GM23338 (cell line): ENCODE measurements around the gene PRLHR. TPM values are rescaled to one million over a fixed set of nuclear protein-coding genes. Genes with fewer than 3 reads are reported as not detected.
A peak's percentile ranks its signal among the peaks of the same experiment; 100 is the strongest.

Experiments
- ATAC-seq: fragments of 200-7000 bp; cut with Tn5 transposase; 3 replicates; pipeline ENCODE4 v1.9.1; 2020
- DNase-seq: peaks from one replicate; pipeline ENCODE4 v3.0.0-alpha.2; 2015; ENCODE audit warnings: low spot score
- H2AFZ ChIP-seq: fragments of 200-600 bp; sonication (generic); 2 replicates; pipeline ENCODE4 v1.8.0; 2016; ENCODE audit warnings: antibody characterized with exemption, mild to moderate bottlenecking, moderate library complexity
- H3F3A ChIP-seq: fragments of 200-600 bp; sonication (generic); replicated peaks from 2 replicates; pipeline ENCODE4 v1.8.0; 2017; ENCODE audit warnings: antibody characterized with exemption, mixed run types, low read depth
- H3K27ac ChIP-seq: fragments of 200-600 bp; sonication (generic); 2 replicates; pipeline ENCODE4 v1.6.1; 2016; ENCODE audit warnings: low read depth
- H3K27me3 ChIP-seq: fragments of 200-600 bp; sonication (generic); 2 replicates; pipeline ENCODE4 v1.8.0; 2016; ENCODE audit warnings: mild to moderate bottlenecking, mixed run types, moderate library complexity; ENCODE audit not compliant: insufficient read depth
- H3K36me3 ChIP-seq: fragments of 200-600 bp; sonication (generic); 2 replicates; pipeline ENCODE4 v1.8.0; 2016; ENCODE audit warnings: mild to moderate bottlenecking; ENCODE audit not compliant: insufficient read depth
- H3K4me1 ChIP-seq: fragments of 200-600 bp; sonication (generic); 2 replicates; pipeline ENCODE4 v1.8.0; 2016; ENCODE audit warnings: mild to moderate bottlenecking, moderate library complexity; ENCODE audit not compliant: insufficient read depth
- H3K4me2 ChIP-seq: fragments of 200-600 bp; sonication (generic); 2 replicates; pipeline ENCODE4 v1.7.1; 2017; ENCODE audit warnings: mixed run types
- H3K4me3 ChIP-seq: fragments of 200-600 bp; sonication (generic); 2 replicates; pipeline ENCODE4 v1.6.1; 2016; ENCODE audit warnings: mixed run types
- H3K79me2 ChIP-seq: fragments of 200-600 bp; sonication (generic); replicated peaks from 2 replicates; pipeline ENCODE4 v1.8.0; 2017; ENCODE audit warnings: mild to moderate bottlenecking; ENCODE audit not compliant: insufficient read depth
- H3K9me2 ChIP-seq: fragments of 200-600 bp; sonication (generic); 2 replicates; pipeline ENCODE4 v1.8.0; 2017; ENCODE audit not compliant: insufficient read depth
- H4K20me1 ChIP-seq: fragments of 200-600 bp; sonication (generic); replicated peaks from 2 replicates; pipeline ENCODE4 v1.8.0; 2017; ENCODE audit warnings: mild to moderate bottlenecking; ENCODE audit not compliant: insufficient read depth
- H3K27ac Mint-ChIP-seq: 2 replicates; pipeline ENCODE4 v1.8.0; 2020; ENCODE audit warnings: inconsistent platforms, mild to moderate bottlenecking, moderate library complexity, mixed read lengths
- H3K27me3 Mint-ChIP-seq: 3 replicates; pipeline ENCODE4 v1.8.0; 2022; ENCODE audit warnings: low read depth, mild to moderate bottlenecking, moderate library complexity, mixed read lengths, inconsistent platforms; ENCODE audit not compliant: insufficient read depth, poor library complexity
- H3K36me3 Mint-ChIP-seq: 3 replicates; pipeline ENCODE4 v1.8.0; 2021; ENCODE audit warnings: low read depth, mild to moderate bottlenecking, inconsistent platforms, moderate library complexity, mixed read lengths
- H3K4me1 Mint-ChIP-seq: 3 replicates; pipeline ENCODE4 v1.8.0; 2020; ENCODE audit warnings: mild to moderate bottlenecking, inconsistent platforms, mixed read lengths
- H3K4me3 Mint-ChIP-seq: 3 replicates; pipeline ENCODE4 v1.8.0; 2021; ENCODE audit warnings: moderate library complexity, mild to moderate bottlenecking, inconsistent platforms, mixed read lengths
- H3K9me3 Mint-ChIP-seq: 3 replicates; pipeline ENCODE4 v1.8.0; 2020; ENCODE audit warnings: moderate library complexity, mild to moderate bottlenecking, inconsistent platforms, mixed read lengths
- CREB1 ChIP-seq: fragments of 250-450 bp; sonication (Bioruptor Pico); IDR thresholded peaks from 2 replicates; pipeline ENCODE4 v1.5.0; 2020; ENCODE audit warnings: low read depth, mild to moderate bottlenecking, moderate library complexity
- CTCF ChIP-seq, 2 experiments: fragments of 200-600 bp in 1 of 2; sonication (generic) in 1 of 2; conservative IDR thresholded peaks; 2 replicates each; pipeline versions ENCODE4 v1.5.1 to v1.6.1; 2016 to 2017; ENCODE audit warnings: antibody characterized with exemption in 2 of 2, low read depth in 2 of 2, mild to moderate bottlenecking in 2 of 2, moderate library complexity in 1 of 2
- EZH2 ChIP-seq: fragments of 200-600 bp; sonication (generic); IDR thresholded peaks from one replicate; pipeline ENCODE4 v1.8.0; 2017; ENCODE audit warnings: antibody characterized with exemption, mild to moderate bottlenecking, low read depth; ENCODE audit not compliant: unreplicated experiment
- EZH2phosphoT487 ChIP-seq: fragments of 200-600 bp; sonication (generic); IDR thresholded peaks from one replicate; pipeline ENCODE4 v1.8.1; 2018; ENCODE audit warnings: antibody characterized with exemption; ENCODE audit not compliant: unreplicated experiment
- NANOG ChIP-seq: IDR thresholded peaks from 2 replicates; pipeline ENCODE4 v1.6.1; 2016; ENCODE audit warnings: antibody characterized with exemption, borderline replicate concordance
- POLR2AphosphoS5 ChIP-seq: IDR thresholded peaks from 2 replicates; pipeline ENCODE4 v1.6.1; 2016; ENCODE audit warnings: antibody characterized with exemption, low read depth
- REST ChIP-seq: IDR thresholded peaks from one replicate; pipeline ENCODE4 v1.6.1; 2018; ENCODE audit warnings: antibody characterized with exemption; ENCODE audit not compliant: unreplicated experiment
- ZNF114 ChIP-seq: fragments of 250-450 bp; sonication (Bioruptor Pico); IDR thresholded peaks from 2 replicates; pipeline ENCODE4 v1.5.0; 2020; ENCODE audit warnings: mild to moderate bottlenecking, moderate library complexity
- ZNF462 ChIP-seq: fragments of 250-450 bp; sonication (Bioruptor Pico); IDR thresholded peaks from 2 replicates; pipeline ENCODE4 v1.5.0; 2020; ENCODE audit warnings: mild to moderate bottlenecking, moderate library complexity
- polyA plus RNA-seq: library from polyadenylated mRNA; unstranded; fragments of >200 nt; fragmentation: Nextera tagmentation; extraction: Ambion mirVana; gene quantifications from 2 replicates; pipeline ENCODE4 v1.2.1, GENCODE V29; 2016
- total RNA-seq: library from RNA; depleted of rRNA; stranded (reverse); fragments of >200 nt; shearing (Covaris generic); gene quantifications from 2 replicates; pipeline ENCODE4 v1.2.3, GENCODE V29; 2014

PRLHR gene
- total and polyA plus RNA-seq, 2 experiments from 2014 or later = 0.24 TPM; not detected in 1

GRCh38 chr10:118628397-118628796 lies 32.9 kb upstream of the PRLHR start (continued):
- TF ChIP-seq REST = no peak
- no peak for TF ChIP-seq POLR2AphosphoS5
- no peak for TF ChIP-seq CTCF (conservative IDR thresholded peaks at IDR 0.05; ENCODE audit: low read depth in 2 of 2)
- TF ChIP-seq ZNF114 (CRISPR knock-in tag) = no peak

GRCh38 chr10:118626953-118627352 lies 31.5 kb upstream of the PRLHR start:
- Mint-ChIP-seq H3K9me3 (no peaks in the 10 kb centered on the region), H3K27me3 (no peaks in the 10 kb centered on the region), H3K27ac (no peak overlapping the region), H3K4me3 (no peak overlapping the region), H3K36me3 (no peaks in the 10 kb centered on the region), H3K4me1 (peaks cover 14% of the 10 kb centered on the region)
- H3K4me1 ChIP-seq = peaks cover 10% of the 10 kb centered on the region; the same call in 1 of the 2 replicates
- H3K27me3 ChIP-seq = no peaks in the 10 kb centered on the region
- no peak overlapping the region for H3K27ac ChIP-seq
- H3K9me2 ChIP-seq = no peaks in the 10 kb centered on the region
- H4K20me1 ChIP-seq = no peaks in the 10 kb centered on the region
- DNase-seq (peak; percentile 51), ATAC-seq (peak; percentile 76)
- no peak overlapping the region for H2AFZ ChIP-seq
- no peak overlapping the region for H3K4me3 ChIP-seq
- H3F3A ChIP-seq = no peaks in the 10 kb centered on the region
- H3K79me2 ChIP-seq = no peaks in the 10 kb centered on the region
- H3K4me2 ChIP-seq = no peak overlapping the region
- H3K36me3 ChIP-seq = no peaks in the 10 kb centered on the region
- peak; percentile 62 to 63 for TF ChIP-seq CTCF (conservative IDR thresholded peaks at IDR 0.05; ENCODE audit: low read depth in 2 of 2)
- TF ChIP-seq EZH2 = no peak
- TF ChIP-seq CREB1 (CRISPR knock-in tag) = no peak
- no peak for TF ChIP-seq NANOG
- TF ChIP-seq ZNF462 (CRISPR knock-in tag) = no peak
- no peak for TF ChIP-seq EZH2phosphoT487
